HEK293 (cell line): ENCODE measurements around the gene CLIC5.

Source experiments
- CTCF ChIA-PET: fragments of 350-600 bp; formaldehyde crosslinking; extraction: SDS; loops from one replicate; lab custom pipeline; 2021; ENCODE audit warnings: antibody characterized with exemption; lab: Yijun Ruan, JAX
- POLR2A ChIA-PET: fragments of 300-600 bp; formaldehyde crosslinking; extraction: SDS; loops from one replicate; lab custom pipeline; 2020; ENCODE audit warnings: antibody characterized with exemption, inconsistent platforms; lab: Yijun Ruan, JAX
- H3K27ac ChIP-seq: fragments of 200-500 bp; sonication (Bioruptor generic); 2 replicates; pipeline ENCODE4 v1.5.1; 2014; ENCODE audit warnings: low read depth, low read length, control low read depth, inconsistent platforms; ENCODE audit errors: extremely low read depth
- H3K36me3 ChIP-seq, 2 experiments: fragments of 200-500 bp in 1 of 2; sonication (Bioruptor generic) in 1 of 2; 1 replicate in 1 of 2; 2 replicates in 1 of 2; pipeline ENCODE4 v1.5.1; 2014 to 2017; ENCODE audit warnings: inconsistent platforms in 2 of 2, low read length in 2 of 2; ENCODE audit not compliant: control insufficient read depth in 2 of 2, insufficient read depth in 1 of 2
- H3K4me1 ChIP-seq: fragments of 200-500 bp; sonication (Bioruptor generic); 2 replicates; pipeline ENCODE4 v1.5.1; 2014; ENCODE audit warnings: mild to moderate bottlenecking, low read length, inconsistent platforms; ENCODE audit not compliant: control insufficient read depth, insufficient read depth
- H3K4me3 ChIP-seq: 2 replicates; pipeline ENCODE4 v1.5.1; 2011; ENCODE audit warnings: low read depth, mild to moderate bottlenecking, control low read depth, low read length, moderate library complexity
- H3K9me3 ChIP-seq: fragments of 200-500 bp; sonication (Bioruptor generic); 2 replicates; pipeline ENCODE4 v1.5.1; 2014; ENCODE audit warnings: low read depth, low read length, inconsistent platforms; ENCODE audit not compliant: control insufficient read depth, insufficient read depth
- GLIS1 ChIP-seq: fragments of 450-650 bp; formaldehyde crosslinking; IDR thresholded peaks from 2 replicates; pipeline ENCODE4 v1.5.1; 2016; ENCODE audit warnings: missing biosample characterization, missing genetic modification characterization
- KLF16 ChIP-seq: fragments of 450-650 bp; formaldehyde crosslinking; IDR thresholded peaks from 2 replicates; pipeline ENCODE4 v1.5.1; 2017; ENCODE audit warnings: missing biosample characterization, missing genetic modification characterization
- OVOL3 ChIP-seq: fragments of 450-650 bp; formaldehyde crosslinking; IDR thresholded peaks from 2 replicates; pipeline ENCODE4 v1.5.1; 2016; ENCODE audit warnings: missing biosample characterization, missing genetic modification characterization
- PRDM2 ChIP-seq: fragments of 450-650 bp; formaldehyde crosslinking; IDR thresholded peaks from 2 replicates; pipeline ENCODE4 v1.5.1; 2016; ENCODE audit warnings: missing biosample characterization, missing genetic modification characterization, borderline replicate concordance
- SP3 ChIP-seq: fragments of 450-650 bp; formaldehyde crosslinking; IDR thresholded peaks from 2 replicates; pipeline ENCODE4 v1.5.1; 2016; ENCODE audit warnings: missing biosample characterization, missing genetic modification characterization
- YY1 ChIP-seq: fragments of 450-650 bp; formaldehyde crosslinking; IDR thresholded peaks from 2 replicates; pipeline ENCODE4 v1.5.1; 2018; ENCODE audit warnings: missing biosample characterization, missing genetic modification characterization
- ZNF121 ChIP-seq: fragments of 450-650 bp; formaldehyde crosslinking; IDR thresholded peaks from 2 replicates; pipeline ENCODE4 v1.5.1; 2016; ENCODE audit warnings: missing biosample characterization, missing genetic modification characterization
- ZNF148 ChIP-seq: fragments of 450-650 bp; formaldehyde crosslinking; IDR thresholded peaks from 2 replicates; pipeline ENCODE4 v1.5.0; 2017; ENCODE audit warnings: missing biosample characterization, missing genetic modification characterization, borderline replicate concordance
- ZNF184 ChIP-seq: fragments of 450-650 bp; IDR thresholded peaks from 2 replicates; pipeline ENCODE4 v1.5.1; 2018; ENCODE audit warnings: missing biosample characterization, mild to moderate bottlenecking, missing genetic modification characterization
- ZNF221 ChIP-seq: fragments of 450-650 bp; formaldehyde crosslinking; IDR thresholded peaks from 2 replicates; pipeline ENCODE4 v1.5.1; 2017; ENCODE audit warnings: missing biosample characterization, missing genetic modification characterization, borderline replicate concordance
- ZNF26 ChIP-seq: fragments of 450-650 bp; formaldehyde crosslinking; IDR thresholded peaks from 2 replicates; pipeline ENCODE4 v1.5.1; 2016; ENCODE audit warnings: missing biosample characterization, missing genetic modification characterization
- ZNF366 ChIP-seq: fragments of 450-650 bp; formaldehyde crosslinking; conservative IDR thresholded peaks from 2 replicates; pipeline ENCODE4 v1.5.1; 2016; ENCODE audit warnings: missing biosample characterization, missing genetic modification characterization
- ZNF37A ChIP-seq: fragments of 450-650 bp; IDR thresholded peaks from 2 replicates; pipeline ENCODE4 v1.5.1; 2018; ENCODE audit warnings: missing biosample characterization, missing genetic modification characterization
- ZNF404 ChIP-seq: fragments of 450-650 bp; formaldehyde crosslinking; IDR thresholded peaks from 2 replicates; pipeline ENCODE4 v1.5.1; 2017; ENCODE audit warnings: missing biosample characterization, missing genetic modification characterization
- ZNF558 ChIP-seq: fragments of 450-650 bp; formaldehyde crosslinking; IDR thresholded peaks from 2 replicates; pipeline ENCODE4 v1.5.1; 2016; ENCODE audit warnings: missing biosample characterization, missing genetic modification characterization
- ZNF621 ChIP-seq: fragments of 450-650 bp; formaldehyde crosslinking; IDR thresholded peaks from 2 replicates; pipeline ENCODE4 v1.5.1; 2017; ENCODE audit warnings: missing biosample characterization, missing genetic modification characterization
- ZNF624 ChIP-seq: fragments of 450-650 bp; formaldehyde crosslinking; IDR thresholded peaks from 2 replicates; pipeline ENCODE4 v1.5.1; 2017; ENCODE audit warnings: missing biosample characterization, missing genetic modification characterization
- ZNF664 ChIP-seq: fragments of 450-650 bp; formaldehyde crosslinking; IDR thresholded peaks from 2 replicates; pipeline ENCODE4 v1.5.1; 2016; ENCODE audit warnings: missing biosample characterization, missing genetic modification characterization
- ZSCAN4 ChIP-seq: fragments of 450-650 bp; formaldehyde crosslinking; IDR thresholded peaks from 2 replicates; pipeline ENCODE4 v1.5.1; 2017; ENCODE audit warnings: missing biosample characterization, missing genetic modification characterization

Gene CLIC5

GRCh38 chr6:45872827-45873365 is 142.8 kb downstream of the CLIC5 start:
- Histone ChIP-seq H3K4me1 (no peaks in the 10 kb centered on the region), H3K36me3 (no peaks in the 10 kb centered on the region), H3K27ac (no peak overlapping the region), H3K4me3 (no peak overlapping the region), H3K9me3 (no peaks in the 10 kb centered on the region)
- TF ChIP-seq YY1 (no peak), ZNF624 (tag by site-specific recombination) (no peak), ZNF184 (no peak), ZNF558 (tag by site-specific recombination) (no peak)
- CTCF ChIA-PET: no interaction called here
- POLR2A ChIA-PET: no interaction called here

- ChIA-PET POLR2A (no interaction called here), CTCF (no interaction called here)
- Histone ChIP-seq H3K27ac (no peak overlapping the region), H3K9me3 (no peaks in the 10 kb centered on the region), H3K4me3 (no peak overlapping the region), H3K36me3 (no peaks in the 10 kb centered on the region), H3K4me1 (no peaks in the 10 kb centered on the region)
- TF ChIP-seq ZNF404 (tag by site-specific recombination) (no peak), ZNF366 (tag by site-specific recombination) (no peak)
These were observed 145.1 kb downstream of the CLIC5 start for GRCh38 chr6:45870531-45870930.

GRCh38 chr6:45864651-45865050 is 151.0 kb downstream of the CLIC5 start:
- H3K36me3 ChIP-seq: no peaks in the 10 kb centered on the region

More at GRCh38 chr6:45864651-45865050, 151.0 kb downstream of the CLIC5 start:
- no peaks in the 10 kb centered on the region for H3K9me3 ChIP-seq
- H3K4me1 ChIP-seq: no peaks in the 10 kb centered on the region
- no peak overlapping the region for H3K4me3 ChIP-seq
- POLR2A ChIA-PET: no interaction called here
- no peak for TF ChIP-seq PRDM2 (tag by site-specific recombination)
- TF ChIP-seq ZNF121 (tag by site-specific recombination): no peak
- TF ChIP-seq ZNF664: no peak
- no peak for TF ChIP-seq KLF16
- TF ChIP-seq GLIS1 (tag by site-specific recombination): no peak
- TF ChIP-seq OVOL3: no peak
- no peak for TF ChIP-seq ZNF37A (tag by site-specific recombination)
- TF ChIP-seq ZNF148 (tag by site-specific recombination): no peak
- no peak for TF ChIP-seq ZSCAN4 (tag by site-specific recombination)
- TF ChIP-seq ZNF26: no peak
- no peak for TF ChIP-seq SP3 (tag by site-specific recombination)
- no peak for TF ChIP-seq ZNF621 (tag by site-specific recombination)
- TF ChIP-seq ZNF221 (tag by site-specific recombination): no peak
- CTCF ChIA-PET: interaction anchor here (0.6 to 1.0 kb wide), 2 partner anchors 37 to 58 kb away, joined by 3 read pairs; no protein-coding TSS in a partner anchor
- no peak overlapping the region for H3K27ac ChIP-seq
